Measurements from ENCODE around the gene CTSA.

DNA sequence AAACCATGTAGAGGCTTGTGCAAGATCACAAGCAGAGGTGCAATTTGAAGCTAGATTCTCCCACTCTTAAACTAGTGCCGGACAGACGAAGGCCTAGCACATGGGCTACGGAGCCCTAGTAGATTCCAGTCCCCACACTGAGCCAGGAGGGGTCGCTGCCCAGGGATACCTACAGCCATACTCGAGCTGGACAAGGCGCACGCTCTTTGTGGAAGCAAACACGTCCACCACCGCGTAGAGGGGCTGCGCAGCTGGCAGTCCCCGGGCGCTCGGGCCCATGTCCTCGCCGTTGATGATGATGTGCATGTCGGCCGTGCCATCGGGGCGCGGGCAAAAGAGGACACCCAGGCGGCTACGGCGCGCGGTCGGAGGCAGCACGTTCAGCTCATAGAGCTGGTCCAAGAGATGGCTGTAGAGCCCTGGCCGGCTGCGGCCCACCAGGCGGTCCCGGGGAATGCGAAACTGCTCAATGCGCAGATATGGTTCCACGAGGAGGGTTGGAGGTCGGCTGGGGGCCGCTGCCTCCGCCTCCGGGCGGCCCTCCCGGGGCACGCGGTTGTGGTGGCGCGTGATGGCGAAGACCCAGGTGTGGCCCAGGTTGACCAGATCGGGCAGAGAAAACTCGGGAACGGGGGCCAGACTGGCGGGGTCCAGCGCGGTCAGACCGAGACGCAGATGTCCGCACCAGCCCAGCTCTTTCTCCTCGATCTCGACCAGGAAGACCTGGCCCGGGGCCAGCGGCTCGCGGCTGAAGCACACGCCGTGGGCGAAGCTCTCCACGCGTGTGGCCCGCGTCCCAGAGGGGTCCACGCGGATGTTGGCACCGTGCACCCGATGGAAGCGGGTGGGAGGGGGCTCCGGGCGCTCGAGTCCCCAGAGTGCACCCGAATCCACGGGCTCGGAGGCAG, 804 bp upstream of the CTSA start:
- TF ChIP-seq, protein P1, sequence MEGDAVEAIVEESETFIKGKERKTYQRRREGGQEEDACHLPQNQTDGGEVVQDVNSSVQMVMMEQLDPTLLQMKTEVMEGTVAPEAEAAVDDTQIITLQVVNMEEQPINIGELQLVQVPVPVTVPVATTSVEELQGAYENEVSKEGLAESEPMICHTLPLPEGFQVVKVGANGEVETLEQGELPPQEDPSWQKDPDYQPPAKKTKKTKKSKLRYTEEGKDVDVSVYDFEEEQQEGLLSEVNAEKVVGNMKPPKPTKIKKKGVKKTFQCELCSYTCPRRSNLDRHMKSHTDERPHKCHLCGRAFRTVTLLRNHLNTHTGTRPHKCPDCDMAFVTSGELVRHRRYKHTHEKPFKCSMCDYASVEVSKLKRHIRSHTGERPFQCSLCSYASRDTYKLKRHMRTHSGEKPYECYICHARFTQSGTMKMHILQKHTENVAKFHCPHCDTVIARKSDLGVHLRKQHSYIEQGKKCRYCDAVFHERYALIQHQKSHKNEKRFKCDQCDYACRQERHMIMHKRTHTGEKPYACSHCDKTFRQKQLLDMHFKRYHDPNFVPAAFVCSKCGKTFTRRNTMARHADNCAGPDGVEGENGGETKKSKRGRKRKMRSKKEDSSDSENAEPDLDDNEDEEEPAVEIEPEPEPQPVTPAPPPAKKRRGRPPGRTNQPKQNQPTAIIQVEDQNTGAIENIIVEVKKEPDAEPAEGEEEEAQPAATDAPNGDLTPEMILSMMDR (IDR thresholded peaks at IDR 0.05; ENCODE audit: low read length): peak; percentile 64; the same call in 1 of the 2 replicates
- no peak for TF ChIP-seq EZH2 (IDR thresholded peaks at IDR 0.05; ENCODE audit: borderline replicate concordance, low read length)

All from OCI-LY1 (cell line).